Peyer's patch (tissue), 4 donors: ENCODE results near the gene MSI2. TPM values are rescaled to one million over a fixed set of nuclear protein-coding genes. Genes with fewer than 3 reads are reported as not detected.

Source experiments
- DNase-seq, 3 donors: peaks; one replicate each; pipeline ENCODE4 v3.0.0-alpha.2; 2017 to 2019
- H3K27ac ChIP-seq, 4 donors: fragments of 200-600 bp; sonication (generic); one replicate each; pipeline ENCODE4 v1.5.1; 2016 to 2019
- H3K27me3 ChIP-seq, 2 donors: fragments of 200-600 bp; sonication (generic); one replicate each; pipeline ENCODE4 v1.5.1; 2019
- H3K36me3 ChIP-seq, 3 donors: fragments of 200-600 bp; sonication (generic); one replicate each; pipeline ENCODE4 v1.5.1; 2016 to 2019
- H3K4me1 ChIP-seq, 4 donors: fragments of 200-600 bp; sonication (generic); one replicate each; pipeline ENCODE4 v1.5.1; 2016 to 2019
- H3K4me3 ChIP-seq, 4 donors: fragments of 200-600 bp; sonication (generic); 1 replicate in 3 of 4; 2 replicates in 1 of 4; pipeline ENCODE4 v1.5.1; 2016 to 2019; ENCODE audit warnings: mild to moderate bottlenecking in 1 of 4
- H3K9me3 ChIP-seq, 4 donors: fragments of 200-600 bp; sonication (generic); one replicate each; pipeline ENCODE4 v1.5.1; 2016 to 2019; ENCODE audit warnings: mild to moderate bottlenecking in 1 of 4
- CTCF ChIP-seq, 6 experiments: fragments of 450-650 bp in 4 of 6; fragments of 200-600 bp in 2 of 6; sonication (generic) in 1 of 6; IDR thresholded peaks; one replicate each; pipeline ENCODE4 v1.5.1; 2017 to 2019; ENCODE audit warnings: antibody characterized with exemption in 6 of 6, mild to moderate bottlenecking in 3 of 6, moderate library complexity in 1 of 6
- POLR2A ChIP-seq, 2 donors: fragments of 450-650 bp; IDR thresholded peaks; one replicate each; pipeline ENCODE4 v1.5.1; 2017; ENCODE audit warnings: antibody characterized with exemption in 2 of 2, mild to moderate bottlenecking in 2 of 2, moderate library complexity in 2 of 2
- total RNA-seq, 4 donors: library from RNA; depleted of rRNA; stranded (reverse); fragments of >200 nt; gene quantifications; one replicate each; pipeline ENCODE4 v1.1.0, GENCODE V29; 2016

The MSI2 gene
- total RNA-seq, 4 donors from 2014 or later: 25.9 to 39.0 (median 29.2) TPM

- no peaks in the 10 kb centered on the region for H3K9me3 ChIP-seq
- TF ChIP-seq CTCF (IDR thresholded peaks at IDR 0.05): no peak
- TF ChIP-seq POLR2A (IDR thresholded peaks at IDR 0.05): no peak
- peaks cover 0 to 5% (median 0%) of the 10 kb centered on the region in 4 donors for H3K4me1 ChIP-seq
- H3K4me3 ChIP-seq: no peak overlapping the region
- H3K27ac ChIP-seq: no peak overlapping the region
- no peak for DNase-seq
- no peaks in the 10 kb centered on the region for H3K36me3 ChIP-seq
- no peaks in the 10 kb centered on the region for H3K27me3 ChIP-seq
These were observed 266.0 kb downstream of the MSI2 start for GRCh38 chr17:57522042-57523005.

- Histone ChIP-seq H3K4me3 (no peak overlapping the region), H3K36me3 (no peaks in the 10 kb centered on the region), H3K4me1 (peaks cover 0 to 5% (median 0%) of the 10 kb centered on the region in 4 donors), H3K27me3 (no peaks in the 10 kb centered on the region), H3K9me3 (no peaks in the 10 kb centered on the region), H3K27ac (no peak overlapping the region)
- DNase-seq: no peak
- no peak for TF ChIP-seq POLR2A (IDR thresholded peaks at IDR 0.05)
- TF ChIP-seq CTCF (IDR thresholded peaks at IDR 0.05): no peak
These were observed 267.8 kb downstream of the MSI2 start for GRCh38 chr17:57523926-57524632.

GRCh38 chr17:57524839-57525568 is 268.7 kb downstream of the MSI2 start:
- DNase-seq: no peak
- H3K4me3 ChIP-seq: no peak overlapping the region

GRCh38 chr17:57527221-57528057 is 271.1 kb downstream of the MSI2 start:
- Histone ChIP-seq H3K4me3 (no peak overlapping the region), H3K27me3 (no peaks in the 10 kb centered on the region), H3K9me3 (no peaks in the 10 kb centered on the region), H3K4me1 (peaks cover 0 to under 1% (median 0%) of the 10 kb centered on the region in 4 donors), H3K36me3 (no peaks in the 10 kb centered on the region), H3K27ac (no peak overlapping the region)
- TF ChIP-seq POLR2A (IDR thresholded peaks at IDR 0.05) (no peak), CTCF (IDR thresholded peaks at IDR 0.05) (no peak)
- DNase-seq: no peak

More at GRCh38 chr17:57524839-57525568, 268.7 kb downstream of the MSI2 start:
- TF ChIP-seq CTCF (IDR thresholded peaks at IDR 0.05) (no peak), POLR2A (IDR thresholded peaks at IDR 0.05) (no peak)
- Histone ChIP-seq H3K36me3 (no peaks in the 10 kb centered on the region), H3K27ac (no peak overlapping the region), H3K9me3 (no peaks in the 10 kb centered on the region), H3K27me3 (no peaks in the 10 kb centered on the region), H3K4me1 (peaks cover 0 to 5% (median 0%) of the 10 kb centered on the region in 4 donors)
